Kidney (tissue), 14 donors: ENCODE data around the gene FAM13B. TPM values are rescaled to one million over a fixed set of nuclear protein-coding genes. Genes with fewer than 3 reads are reported as not detected.
"Not testable (repeated sequence)": the region's sequence is repeated elsewhere in the genome, so short reads cannot be mapped to it uniquely, and the experiment has no call there.

Experiments used
- DNase-seq, 5 donors: peaks; one replicate each; pipeline ENCODE4 v3.0.0-alpha.2; 2013 to 2020
- FAIRE-seq: peaks from 2 replicates; lab custom pipeline; 2012; peaks lifted over from hg19 to GRCh38; lab: Jason Lieb, UNC
- H3K27ac ChIP-seq, 2 donors: one replicate each; pipeline ENCODE4 v1.7.0; 2013; ENCODE audit warnings: low read depth in 2 of 2, low read length in 2 of 2, inconsistent platforms in 1 of 2
- H3K27me3 ChIP-seq: one replicate; pipeline ENCODE4 v1.7.1; 2013; ENCODE audit warnings: low read length, inconsistent platforms; ENCODE audit not compliant: control insufficient read depth, insufficient read depth
- H3K36me3 ChIP-seq, 3 donors: one replicate each; pipeline versions ENCODE4 v1.7.0 to v1.7.1; 2013; ENCODE audit warnings: low read length in 3 of 3, control low read depth in 1 of 3, inconsistent platforms in 1 of 3; ENCODE audit not compliant: insufficient read depth in 3 of 3, control insufficient read depth in 2 of 3
- H3K4me1 ChIP-seq, 3 donors: one replicate each; pipeline versions ENCODE4 v1.7.0 to v1.7.1; 2013; ENCODE audit warnings: low read length in 3 of 3, inconsistent platforms in 1 of 3, low read depth in 1 of 3; ENCODE audit not compliant: control insufficient read depth in 2 of 3, insufficient read depth in 2 of 3
- H3K4me3 ChIP-seq, 3 donors: one replicate each; pipeline versions ENCODE4 v1.7.0 to v1.8.1; 2013; ENCODE audit warnings: low read length in 3 of 3, control low read depth in 1 of 3, inconsistent platforms in 1 of 3
- H3K9ac ChIP-seq, 3 donors: one replicate each; pipeline versions ENCODE4 v1.7.0 to v1.7.1; 2013; ENCODE audit warnings: low read length in 3 of 3, control low read depth in 1 of 3, inconsistent platforms in 1 of 3
- H3K9me3 ChIP-seq, 3 donors: one replicate each; pipeline versions ENCODE4 v1.7.0 to v1.7.1; 2013; ENCODE audit warnings: low read length in 3 of 3, control low read depth in 1 of 3, inconsistent platforms in 1 of 3; ENCODE audit not compliant: control insufficient read depth in 2 of 3, insufficient read depth in 1 of 3
- CTCF ChIP-seq: IDR thresholded peaks from 3 replicates; pipeline ENCODE4 v1.5.1; 2012; ENCODE audit warnings: mild to moderate bottlenecking, moderate library complexity, borderline replicate concordance; ENCODE audit not compliant: insufficient read depth; ENCODE audit errors: extremely low read depth
- intact Hi-C: fragments of 100-400 bp; cut with DNase I; formaldehyde crosslinking; loops from one replicate; pipeline ENCODE4 v1.11.1; 2022
- polyA plus RNA-seq: library from polyadenylated mRNA; stranded (reverse); fragments of 350-450 nt; fragmentation: Illumina TruSeq; extraction: RNeasy Lipid Tissue Mini Kit (QIAGEN cat#74804); gene quantifications from one replicate; pipeline ENCODE4 v1.2.3, GENCODE V29; 2014; ENCODE audit warnings: low read depth, low replicate concordance; ENCODE audit not compliant: insufficient read depth
- total RNA-seq: library from RNA; stranded (reverse); fragmentation: NEBNext Ultra II Directional; extraction: Animal tissue kit (Norgen Biotek cat#: 25700); gene quantifications from one replicate; pipeline ENCODE4 v1.2.1, GENCODE V29; 2021
- donor health status: control.
- donor health status: control.
- donor health status: control.
- donor health status: control.
- donor health status: control.
- donor health status: DM: yes; HTN: yes; CAD: no.
- donor health status: Normal renal cell carcinoma (clear cell type).

Gene FAM13B
- total and polyA plus RNA-seq, 2 donors from 2014 or later = 7.6 to 41.8 TPM

GRCh38 chr5:137945825-137946224 lies 87.1 kb downstream of the FAM13B start:
- intact Hi-C loops = no loop called here
- TF ChIP-seq CTCF = no peak
- Histone ChIP-seq H3K4me1 (no peaks in the 10 kb centered on the region), H3K4me3 (no peak overlapping the region), H3K36me3 (peaks cover 12 to 43% (median 42%) of the 10 kb centered on the region in 3 donors), H3K9ac (no peak overlapping the region), H3K27me3 (no peaks in the 10 kb centered on the region), H3K9me3 (no peaks in the 10 kb centered on the region), H3K27ac (no peak overlapping the region)
- DNase-seq (no peak), FAIRE-seq (no peak)

GRCh38 chr5:137944280-137944679 lies 88.6 kb downstream of the FAM13B start:
- FAIRE-seq, intact Hi-C loops: not testable (repeated sequence)

GRCh38 chr5:137939331-137939730 lies 93.5 kb downstream of the FAM13B start:
- no peak for FAIRE-seq
- Histone ChIP-seq H3K9ac (no peak overlapping the region), H3K4me1 (no peaks in the 10 kb centered on the region), H3K27me3 (no peaks in the 10 kb centered on the region), H3K4me3 (no peak overlapping the region), H3K9me3 (no peaks in the 10 kb centered on the region), H3K27ac (no peak overlapping the region), H3K36me3 (peaks cover 15 to 40% (median 39%) of the 10 kb centered on the region in 3 donors)
- DNase-seq = no peak
- intact Hi-C loops = no loop called here
- TF ChIP-seq CTCF = no peak

More at GRCh38 chr5:137944280-137944679, 88.6 kb downstream of the FAM13B start:
- H3K9ac ChIP-seq, DNase-seq, H3K4me1 ChIP-seq, H3K27ac ChIP-seq, H3K4me3 ChIP-seq, H3K9me3 ChIP-seq, H3K27me3 ChIP-seq: not testable (repeated sequence)
- H3K36me3 ChIP-seq = peaks cover 15 to 54% (median 46%) of the 10 kb centered on the region in 3 donors

- Histone ChIP-seq H3K27me3 (no peaks in the 10 kb centered on the region), H3K36me3 (peaks cover 13 to 40% (median 34%) of the 10 kb centered on the region in 3 donors), H3K27ac (no peak overlapping the region), H3K4me1 (no peaks in the 10 kb centered on the region), H3K9ac (no peak overlapping the region), H3K4me3 (no peak overlapping the region), H3K9me3 (no peaks in the 10 kb centered on the region)
- no peak for FAIRE-seq
- TF ChIP-seq CTCF = no peak
- DNase-seq = no peak
- intact Hi-C loops = no loop called here
These were observed 94.1 kb downstream of the FAM13B start for GRCh38 chr5:137938751-137939143.
